Measurements from ENCODE around the gene BCS1L.

Gene BCS1L

GRCh38 chr2:218644721-218645120 is 14.8 kb upstream of the BCS1L start:
- Histone ChIP-seq H3K4me1 (ENCODE audit: insufficient read depth, poor library complexity, severe bottlenecking) (no peaks in the 10 kb centered on the region), H3K27me3 (ENCODE audit: insufficient read depth, poor library complexity, severe bottlenecking) (no peaks in the 10 kb centered on the region), H3K9me3 (ENCODE audit: severe bottlenecking) (no peaks in the 10 kb centered on the region), H3K27ac (ENCODE audit: poor library complexity, severe bottlenecking) (peak overlapping the region; percentile 6), H3K36me3 (ENCODE audit: low read depth) (peaks cover 93% of the 10 kb centered on the region), H3K4me3 (ENCODE audit: severe bottlenecking) (no peak overlapping the region)
- no peak for DNase-seq (ENCODE audit: low spot score)
- no peak for TF ChIP-seq CTCF (IDR thresholded peaks at IDR 0.05; ENCODE audit: poor library complexity, severe bottlenecking)
- no peak for ATAC-seq (ENCODE audit: low read depth)

- no peak overlapping the region for H3K4me3 ChIP-seq (ENCODE audit: severe bottlenecking)
- no peaks in the 10 kb centered on the region for H3K4me1 ChIP-seq (ENCODE audit: insufficient read depth, poor library complexity, severe bottlenecking)
- peak overlapping the region; percentile 6 for H3K27ac ChIP-seq (ENCODE audit: poor library complexity, severe bottlenecking)
- no peak for TF ChIP-seq CTCF (IDR thresholded peaks at IDR 0.05; ENCODE audit: poor library complexity, severe bottlenecking)
- no peaks in the 10 kb centered on the region for H3K27me3 ChIP-seq (ENCODE audit: insufficient read depth, poor library complexity, severe bottlenecking)
- peak; percentile 57 for ATAC-seq (ENCODE audit: low read depth)
- H3K36me3 ChIP-seq (ENCODE audit: low read depth), result peaks cover 93% of the 10 kb centered on the region
- no peak for DNase-seq (ENCODE audit: low spot score)
- H3K9me3 ChIP-seq (ENCODE audit: severe bottlenecking), result no peaks in the 10 kb centered on the region
Measured at GRCh38 chr2:218645126-218645525, 14.4 kb upstream of the BCS1L start.

- H3K4me3 ChIP-seq (ENCODE audit: severe bottlenecking), result no peak overlapping the region
- H3K36me3 ChIP-seq (ENCODE audit: low read depth), result peaks cover 92% of the 10 kb centered on the region
- ATAC-seq (ENCODE audit: low read depth) (peak; percentile 62), DNase-seq (ENCODE audit: low spot score) (no peak)
- no peak overlapping the region for H3K27ac ChIP-seq (ENCODE audit: poor library complexity, severe bottlenecking)
- H3K4me1 ChIP-seq (ENCODE audit: insufficient read depth, poor library complexity, severe bottlenecking), result no peaks in the 10 kb centered on the region
- H3K9me3 ChIP-seq (ENCODE audit: severe bottlenecking), result no peaks in the 10 kb centered on the region
- peak; percentile 85 for TF ChIP-seq CTCF (IDR thresholded peaks at IDR 0.05; ENCODE audit: poor library complexity, severe bottlenecking)
- H3K27me3 ChIP-seq (ENCODE audit: insufficient read depth, poor library complexity, severe bottlenecking), result no peaks in the 10 kb centered on the region
Measured at GRCh38 chr2:218648088-218648786, 11.2 kb upstream of the BCS1L start.

GRCh38 chr2:218648787-218649100 is 10.7 kb upstream of the BCS1L start:
- Histone ChIP-seq H3K4me3 (ENCODE audit: severe bottlenecking) (no peak overlapping the region), H3K36me3 (ENCODE audit: low read depth) (peaks cover 93% of the 10 kb centered on the region), H3K27me3 (ENCODE audit: insufficient read depth, poor library complexity, severe bottlenecking) (no peaks in the 10 kb centered on the region), H3K27ac (ENCODE audit: poor library complexity, severe bottlenecking) (no peak overlapping the region), H3K4me1 (ENCODE audit: insufficient read depth, poor library complexity, severe bottlenecking) (no peaks in the 10 kb centered on the region), H3K9me3 (ENCODE audit: severe bottlenecking) (no peaks in the 10 kb centered on the region)
- TF ChIP-seq CTCF (IDR thresholded peaks at IDR 0.05; ENCODE audit: poor library complexity, severe bottlenecking), result peak; percentile 48
- DNase-seq (ENCODE audit: low spot score) (no peak), ATAC-seq (ENCODE audit: low read depth) (no peak)

- H3K9me3 ChIP-seq (ENCODE audit: severe bottlenecking), result no peaks in the 10 kb centered on the region
- peaks cover 71% of the 10 kb centered on the region for H3K36me3 ChIP-seq (ENCODE audit: low read depth)
- H3K4me1 ChIP-seq (ENCODE audit: insufficient read depth, poor library complexity, severe bottlenecking), result no peaks in the 10 kb centered on the region
- H3K4me3 ChIP-seq (ENCODE audit: severe bottlenecking), result no peak overlapping the region
- no peak overlapping the region for H3K27ac ChIP-seq (ENCODE audit: poor library complexity, severe bottlenecking)
- ATAC-seq (ENCODE audit: low read depth) (no peak), DNase-seq (ENCODE audit: low spot score) (no peak)
- H3K27me3 ChIP-seq (ENCODE audit: insufficient read depth, poor library complexity, severe bottlenecking), result no peaks in the 10 kb centered on the region
- no peak for TF ChIP-seq CTCF (IDR thresholded peaks at IDR 0.05; ENCODE audit: poor library complexity, severe bottlenecking)
Measured at GRCh38 chr2:218655751-218656150, 3.7 kb upstream of the BCS1L start.
